Thoracic aorta (tissue), 2 donors: Measurements from ENCODE around the gene CASZ1. TPM values are rescaled to one million over a fixed set of nuclear protein-coding genes. Genes with fewer than 3 reads are reported as not detected.

Experiments used
- ATAC-seq: fragments of 150-250 bp; one replicate; pipeline ENCODE4 v1.8.0; 2017; ENCODE audit warnings: low read depth; ENCODE audit not compliant: insufficient number of reproducible peaks, low FRiP score
- DNase-seq: peaks from one replicate; pipeline ENCODE4 v3.0.0-alpha.2; 2020; ENCODE audit warnings: low spot score
- H3K27ac ChIP-seq, 2 donors: fragments of 200-600 bp; sonication (generic); 1 replicate in 1 of 2; 2 replicates in 1 of 2; pipeline ENCODE4 v1.5.1; 2016; ENCODE audit warnings: mild to moderate bottlenecking in 2 of 2, moderate library complexity in 2 of 2
- H3K27me3 ChIP-seq: fragments of 200-600 bp; sonication (generic); replicated peaks from 2 replicates; pipeline ENCODE4 v1.6.0; 2016; ENCODE audit warnings: mild to moderate bottlenecking; ENCODE audit not compliant: insufficient read depth
- H3K36me3 ChIP-seq: fragments of 200-600 bp; sonication (generic); one replicate; pipeline ENCODE4 v1.5.1; 2016
- H3K4me1 ChIP-seq, 2 donors: fragments of 200-600 bp; sonication (generic); 1 replicate in 1 of 2; 2 replicates in 1 of 2; pipeline versions ENCODE4 v1.5.1 to v1.6.0; 2016; ENCODE audit warnings: low read depth in 2 of 2, mild to moderate bottlenecking in 1 of 2; ENCODE audit not compliant: control insufficient read depth in 1 of 2
- H3K4me3 ChIP-seq: fragments of 200-600 bp; sonication (generic); 2 replicates; pipeline ENCODE4 v1.5.1; 2016; ENCODE audit warnings: mild to moderate bottlenecking
- H3K9me3 ChIP-seq: fragments of 200-600 bp; sonication (generic); 2 replicates; pipeline ENCODE4 v1.5.1; 2016
- total RNA-seq, 2 donors: library from RNA; depleted of rRNA; stranded (reverse); fragments of >200 nt; gene quantifications; one replicate each; pipeline versions ENCODE4 v1.1.0 to v1.2.3, GENCODE V29; 2016
- TF ChIP-seq, protein P1 (sequence below): fragments of 200-600 bp; sonication (generic); IDR thresholded peaks from one replicate; pipeline ENCODE4 v1.5.1; 2019; ENCODE audit warnings: antibody characterized with exemption

Gene CASZ1
- total RNA-seq, 2 donors from 2014 or later: 20.6 to 27.9 TPM

DNA sequence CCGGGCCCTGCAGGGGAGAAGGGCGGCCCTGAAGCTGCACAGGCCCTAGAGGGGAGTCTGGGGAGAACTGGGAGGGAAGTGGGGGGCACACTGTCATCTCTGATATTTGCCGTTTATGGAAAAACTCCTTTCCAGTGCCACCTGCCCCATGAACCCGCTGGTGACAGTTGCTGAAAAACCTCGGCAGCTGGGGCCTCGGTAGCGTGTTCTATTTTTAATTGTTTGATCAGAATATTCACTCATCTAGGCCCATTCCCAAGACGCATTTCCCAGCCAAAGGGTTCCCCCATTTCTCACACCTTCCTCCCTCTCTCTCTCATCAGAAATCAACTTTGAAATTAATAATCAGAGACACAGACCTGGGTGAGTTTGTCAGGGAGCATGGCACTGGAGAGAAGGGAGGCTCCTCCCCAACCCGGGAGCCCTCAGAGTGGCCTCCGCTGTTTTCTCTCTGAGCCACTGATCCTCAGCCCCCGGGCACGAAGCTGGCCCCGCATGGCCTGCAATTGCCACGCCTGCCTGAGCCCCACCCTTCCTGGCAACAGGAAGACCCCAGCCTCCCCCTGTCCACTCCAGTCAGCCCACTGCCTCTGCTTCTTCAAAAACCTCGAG lies 111.1 kb downstream of the CASZ1 start:
- no peak for DNase-seq
- no peak for ATAC-seq
- Histone ChIP-seq H3K4me3 (no peak overlapping the region), H3K9me3 (no peaks in the 10 kb centered on the region), H3K36me3 (no peaks in the 10 kb centered on the region), H3K27ac (no peak overlapping the region), H3K4me1 (peaks cover 29 to 69% of the 10 kb centered on the region in 2 donors), H3K27me3 (no peaks in the 10 kb centered on the region)
- TF ChIP-seq, protein P1, sequence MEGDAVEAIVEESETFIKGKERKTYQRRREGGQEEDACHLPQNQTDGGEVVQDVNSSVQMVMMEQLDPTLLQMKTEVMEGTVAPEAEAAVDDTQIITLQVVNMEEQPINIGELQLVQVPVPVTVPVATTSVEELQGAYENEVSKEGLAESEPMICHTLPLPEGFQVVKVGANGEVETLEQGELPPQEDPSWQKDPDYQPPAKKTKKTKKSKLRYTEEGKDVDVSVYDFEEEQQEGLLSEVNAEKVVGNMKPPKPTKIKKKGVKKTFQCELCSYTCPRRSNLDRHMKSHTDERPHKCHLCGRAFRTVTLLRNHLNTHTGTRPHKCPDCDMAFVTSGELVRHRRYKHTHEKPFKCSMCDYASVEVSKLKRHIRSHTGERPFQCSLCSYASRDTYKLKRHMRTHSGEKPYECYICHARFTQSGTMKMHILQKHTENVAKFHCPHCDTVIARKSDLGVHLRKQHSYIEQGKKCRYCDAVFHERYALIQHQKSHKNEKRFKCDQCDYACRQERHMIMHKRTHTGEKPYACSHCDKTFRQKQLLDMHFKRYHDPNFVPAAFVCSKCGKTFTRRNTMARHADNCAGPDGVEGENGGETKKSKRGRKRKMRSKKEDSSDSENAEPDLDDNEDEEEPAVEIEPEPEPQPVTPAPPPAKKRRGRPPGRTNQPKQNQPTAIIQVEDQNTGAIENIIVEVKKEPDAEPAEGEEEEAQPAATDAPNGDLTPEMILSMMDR: no peak

DNA sequence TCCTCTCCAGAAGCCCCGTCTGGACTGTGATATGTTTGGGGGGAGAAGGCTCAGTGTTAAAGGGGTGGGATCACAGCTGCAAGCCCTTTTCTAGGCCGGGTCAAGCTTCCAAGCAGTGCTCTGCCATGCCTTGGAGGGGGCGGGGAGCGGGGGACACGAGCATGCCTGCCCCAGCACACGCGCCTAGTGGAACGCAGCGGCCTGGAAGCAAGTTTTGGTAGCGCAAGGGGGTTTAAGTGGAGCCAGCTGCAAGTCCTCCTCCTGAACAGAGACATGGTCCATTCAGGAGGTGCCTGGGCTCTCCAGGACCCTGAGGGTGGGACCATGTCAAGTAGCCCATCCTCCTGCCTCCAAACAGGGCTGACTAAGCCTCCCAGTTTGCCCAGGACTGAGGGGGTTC lies 112.2 kb downstream of the CASZ1 start:
- no peaks in the 10 kb centered on the region for H3K27me3 ChIP-seq
- ATAC-seq: no peak
- no peak for DNase-seq
- no peaks in the 10 kb centered on the region for H3K36me3 ChIP-seq
- TF ChIP-seq, protein P1: no peak
- no peak overlapping the region for H3K4me3 ChIP-seq
- H3K9me3 ChIP-seq: no peaks in the 10 kb centered on the region
- peaks cover 25 to 67% of the 10 kb centered on the region in 2 donors for H3K4me1 ChIP-seq
- H3K27ac ChIP-seq: no peak overlapping the region

GRCh38 chr1:10682449-10683309 lies 113.8 kb downstream of the CASZ1 start:
- TF ChIP-seq, protein P1: no peak
- Histone ChIP-seq H3K36me3 (no peaks in the 10 kb centered on the region), H3K4me1 (peaks cover 13 to 56% of the 10 kb centered on the region in 2 donors), H3K27ac (no peak overlapping the region), H3K4me3 (no peak overlapping the region), H3K9me3 (no peaks in the 10 kb centered on the region), H3K27me3 (no peaks in the 10 kb centered on the region)
- ATAC-seq (no peak), DNase-seq (no peak)

DNA sequence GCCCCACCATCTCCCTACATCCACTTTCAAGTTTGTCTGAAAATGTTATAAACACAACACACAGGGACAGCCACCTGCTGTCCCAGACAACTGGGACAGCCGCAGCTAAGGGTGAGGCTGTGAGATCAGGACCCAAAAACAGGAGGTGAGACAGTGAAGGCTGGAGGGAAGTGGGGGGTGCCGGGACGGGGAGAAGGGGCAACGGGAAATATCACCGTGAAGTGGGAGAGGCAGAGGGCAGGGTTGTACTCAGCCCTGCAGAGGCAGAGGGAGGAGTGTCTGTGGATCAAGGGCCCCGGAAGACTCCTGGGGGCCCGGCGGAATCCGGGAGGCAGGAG lies 114.4 kb downstream of the CASZ1 start:
- Histone ChIP-seq H3K27ac (no peak overlapping the region), H3K27me3 (no peaks in the 10 kb centered on the region), H3K4me1 (peaks cover 9 to 56% of the 10 kb centered on the region in 2 donors), H3K36me3 (no peaks in the 10 kb centered on the region), H3K4me3 (no peak overlapping the region), H3K9me3 (no peaks in the 10 kb centered on the region)
- no peak for DNase-seq
- no peak for ATAC-seq
- TF ChIP-seq, protein P1: no peak

- Histone ChIP-seq H3K27me3 (no peaks in the 10 kb centered on the region), H3K4me1 (peaks cover 7 to 56% of the 10 kb centered on the region in 2 donors), H3K4me3 (no peak overlapping the region), H3K27ac (no peak overlapping the region), H3K36me3 (no peaks in the 10 kb centered on the region), H3K9me3 (no peaks in the 10 kb centered on the region)
- DNase-seq: no peak
- TF ChIP-seq, protein P1: no peak
- no peak for ATAC-seq
These were observed 114.9 kb downstream of the CASZ1 start for GRCh38 chr1:10681296-10682107.
